HepG2 (cell line): ENCODE data around the gene ENO2. TPM values are rescaled to one million over a fixed set of nuclear protein-coding genes. Genes with fewer than 3 reads are reported as not detected.

Experiments
- ATAC-seq: fragments of 200-7000 bp; cut with Tn5 transposase; 3 replicates; pipeline ENCODE4 v1.9.1; 2020; ENCODE audit warnings: mild to moderate bottlenecking, moderate library complexity
- BruUV-seq: library from RNA; stranded (reverse); fragments of 400-500 nt; replicated peaks from 2 replicates; lab custom pipeline; 2021; lab: Mats Ljungman, UMichigan
- CTCF ChIA-PET: fragments of 300-600 bp; formaldehyde crosslinking; extraction: SDS; loops from one replicate; lab custom pipeline; 2021; ENCODE audit warnings: low total read pairs, inconsistent platforms, low intra/inter-chr PET ratio; lab: Yijun Ruan, JAX
- POLR2A ChIA-PET: fragments of 350-600 bp; sonication (Branson Sonifier 250); formaldehyde crosslinking; loops from one replicate; lab custom pipeline; 2020; ENCODE audit warnings: antibody characterized with exemption, inconsistent platforms; lab: Yijun Ruan, JAX
- DNase-seq: peaks from one replicate; pipeline ENCODE4 v3.0.0-alpha.2; 2015; ENCODE audit warnings: low spot score
- FAIRE-seq: peaks from 3 replicates; lab custom pipeline; 2011; peaks lifted over from hg19 to GRCh38; lab: Jason Lieb, UNC
- H2AFZ ChIP-seq: one replicate; pipeline ENCODE4 v1.6.1; 2011; ENCODE audit warnings: low read length, inconsistent platforms
- H3K27ac ChIP-seq: fragments of 300-600 bp; 3 replicates; pipeline ENCODE4 v1.8.0; 2011; ENCODE audit warnings: mixed run types, mild to moderate bottlenecking, mixed read lengths, low read length, inconsistent platforms; ENCODE audit not compliant: insufficient read depth; ENCODE audit errors: extremely low read length
- H3K27me3 ChIP-seq, 2 experiments: fragments of 200-600 bp in 1 of 2; 2 replicates in 1 of 2; 3 replicates in 1 of 2; pipeline versions ENCODE4 v1.6.0 to v1.8.0; 2011; ENCODE audit warnings: low read length in 2 of 2, mild to moderate bottlenecking in 2 of 2, moderate library complexity in 2 of 2, inconsistent platforms in 1 of 2; ENCODE audit not compliant: insufficient read depth in 2 of 2, control insufficient read depth in 1 of 2
- H3K36me3 ChIP-seq, 2 experiments: fragments of 200-600 bp in 1 of 2; replicated peaks in 1 of 2; 2 replicates in 1 of 2; 3 replicates in 1 of 2; pipeline versions ENCODE4 v1.5.1 to v1.8.0; 2011; ENCODE audit warnings: low read length in 2 of 2, inconsistent platforms in 1 of 2; ENCODE audit not compliant: insufficient read depth in 2 of 2, control insufficient read depth in 1 of 2
- H3K4me1 ChIP-seq: 2 replicates; pipeline ENCODE4 v1.5.1; 2012; ENCODE audit warnings: low read length, inconsistent platforms; ENCODE audit not compliant: insufficient read depth
- H3K4me2 ChIP-seq: 2 replicates; pipeline ENCODE4 v1.6.0; 2011; ENCODE audit warnings: low read depth, low read length, inconsistent platforms
- H3K4me3 ChIP-seq, 3 experiments: fragments of 200-600 bp in 1 of 3; sonication (generic), shearing (Covaris generic) in 1 of 3; replicated peaks in 1 of 3; 2 replicates each; pipeline ENCODE4 v1.5.1; 2011 to 2016; ENCODE audit warnings: low read length in 3 of 3, inconsistent platforms in 2 of 3, low read depth in 2 of 3, mild to moderate bottlenecking in 2 of 3, control low read depth in 1 of 3, mixed read lengths in 1 of 3; ENCODE audit not compliant: insufficient read depth in 1 of 3
- H3K79me2 ChIP-seq: one replicate; pipeline ENCODE4 v1.6.1; 2011; ENCODE audit warnings: low read length, inconsistent platforms; ENCODE audit not compliant: insufficient read depth
- H3K9ac ChIP-seq: 2 replicates; pipeline ENCODE4 v1.6.0; 2011; ENCODE audit warnings: mild to moderate bottlenecking, low read depth, low read length, inconsistent platforms; ENCODE audit not compliant: insufficient read depth
- H3K9me3 ChIP-seq: 2 replicates; pipeline ENCODE4 v1.5.1; 2012; ENCODE audit warnings: mild to moderate bottlenecking, low read length
- H4K20me1 ChIP-seq: 2 replicates; pipeline ENCODE4 v1.6.0; 2011; ENCODE audit warnings: inconsistent platforms, mild to moderate bottlenecking, low read length, moderate library complexity; ENCODE audit not compliant: insufficient read depth
- DNMT1 ChIP-seq: sonication (generic); formaldehyde crosslinking; IDR thresholded peaks from 2 replicates; pipeline ENCODE4 v1.5.1; 2020; ENCODE audit warnings: mild to moderate bottlenecking, missing genetic modification reagents
- WGBS: methylation state at CpG from one replicate; pipeline ENCODE4 v1.1.6; 2017; ENCODE audit warnings: low lambda C conversion rate; 5-methylcytosine and 5-hydroxymethylcytosine counted together
- in situ Hi-C: cut with HindIII; loops from 2 replicates; pipeline ENCODE4 v1.10.0; 2017; ENCODE audit warnings: low pct_unique_long_range_greater_than_20kb; ENCODE audit not compliant: extremely low pct_ligation_motif_present
- intact Hi-C: fragments of 100-400 bp; cut with micrococcal nuclease; formaldehyde crosslinking; loops from one replicate; pipeline ENCODE4 v1.10.0; 2022; ENCODE audit not compliant: unreplicated experiment
- polyA plus RNA-seq, 8 experiments: library from polyadenylated mRNA; depleted of rRNA in 3 of 8; stranded (reverse) in 7 of 8; unstranded in 1 of 8; fragments of >200 nt; fragmentation: Illumina TruSeq in 4 of 8; extraction: Trizol in 4 of 8; gene quantifications; 2 replicates each; pipeline versions ENCODE4 v1.2.1 to v1.2.3, GENCODE V29; 2011 to 2016; ENCODE audit warnings: low read depth in 4 of 8, missing spikeins in 1 of 8, mixed read lengths in 1 of 8; ENCODE audit not compliant: insufficient read depth in 1 of 8
- total RNA-seq, 5 experiments: library from RNA; depleted of rRNA; stranded (reverse); fragments of >200 nt; fragmentation: Illumina TruSeq; extraction: Trizol; gene quantifications; 2 replicates each; pipeline ENCODE4 v1.2.3, GENCODE V29; 2016; ENCODE audit warnings: low read depth in 1 of 5
- TF ChIP-seq, protein P1 (sequence below): sonication (generic); formaldehyde crosslinking; IDR thresholded peaks from 2 replicates; pipeline ENCODE4 v1.5.0; 2020; ENCODE audit warnings: missing genetic modification reagents
- TF ChIP-seq, protein P2 (sequence below): IDR thresholded peaks from 2 replicates; pipeline ENCODE4 v1.6.1; 2012; ENCODE audit warnings: low read depth, low read length, improper control_type of control experiment

ENO2 gene
- total and polyA plus RNA-seq, 2 of the 13 experiments (the other 11 are each of a cell fraction or from before 2014, with no cell fraction given) = 19.3 to 136 TPM

DNA sequence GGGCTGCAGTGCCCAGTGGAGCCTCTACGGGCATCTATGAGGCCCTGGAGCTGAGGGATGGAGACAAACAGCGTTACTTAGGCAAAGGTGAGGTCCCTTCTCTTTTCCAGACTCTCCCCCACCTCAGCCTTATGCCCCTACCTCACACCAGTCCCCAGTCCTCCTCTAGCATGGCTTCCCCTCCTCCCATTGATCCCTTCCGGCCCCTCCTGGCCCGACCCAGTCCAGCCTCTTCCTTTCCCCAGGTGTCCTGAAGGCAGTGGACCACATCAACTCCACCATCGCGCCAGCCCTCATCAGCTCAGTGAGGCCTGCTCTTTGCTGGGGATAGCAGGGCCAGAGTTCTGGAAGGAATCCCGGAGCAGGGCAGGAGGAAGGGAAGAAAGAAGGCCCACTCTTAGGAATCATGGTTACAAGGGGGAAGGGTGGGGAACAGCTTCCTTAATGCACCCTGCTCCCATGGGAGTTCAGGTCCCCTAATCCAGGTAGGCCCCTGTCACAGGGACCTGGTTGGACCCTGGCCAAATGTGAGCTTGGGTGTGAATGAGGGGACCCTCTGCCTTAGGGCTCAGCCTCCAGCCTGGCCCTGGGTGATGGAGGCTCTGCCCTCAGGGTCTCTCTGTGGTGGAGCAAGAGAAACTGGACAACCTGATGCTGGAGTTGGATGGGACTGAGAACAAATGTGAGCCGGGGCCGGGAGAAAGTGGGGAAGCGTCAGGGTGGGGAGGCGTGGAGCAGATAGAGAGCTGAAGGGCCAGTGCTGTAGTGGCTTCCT, 2.2 kb downstream of the ENO2 start:
- Histone ChIP-seq H3K27me3 (no peaks in the 10 kb centered on the region), H3K4me2 (peak overlapping the region; percentile 4; the same call in 1 of the 2 replicates), H3K36me3 (peaks cover 5 to 29% of the 10 kb centered on the region in 2 experiments; a peak in 3 of 5 replicates), H3K4me1 (peaks cover 39% of the 10 kb centered on the region), H2AFZ (no peak overlapping the region), H3K9ac (no peak overlapping the region), H4K20me1 (no peaks in the 10 kb centered on the region), H3K27ac (no peak overlapping the region), H3K79me2 (peaks cover 17% of the 10 kb centered on the region), H3K9me3 (no peaks in the 10 kb centered on the region), H3K4me3 (no peak overlapping the region; a peak in 1 of 6 replicates)
- no peak for TF ChIP-seq DNMT1 (CRISPR knock-in tag)
- TF ChIP-seq, protein P1, sequence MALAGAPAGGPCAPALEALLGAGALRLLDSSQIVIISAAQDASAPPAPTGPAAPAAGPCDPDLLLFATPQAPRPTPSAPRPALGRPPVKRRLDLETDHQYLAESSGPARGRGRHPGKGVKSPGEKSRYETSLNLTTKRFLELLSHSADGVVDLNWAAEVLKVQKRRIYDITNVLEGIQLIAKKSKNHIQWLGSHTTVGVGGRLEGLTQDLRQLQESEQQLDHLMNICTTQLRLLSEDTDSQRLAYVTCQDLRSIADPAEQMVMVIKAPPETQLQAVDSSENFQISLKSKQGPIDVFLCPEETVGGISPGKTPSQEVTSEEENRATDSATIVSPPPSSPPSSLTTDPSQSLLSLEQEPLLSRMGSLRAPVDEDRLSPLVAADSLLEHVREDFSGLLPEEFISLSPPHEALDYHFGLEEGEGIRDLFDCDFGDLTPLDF = no peak
- TF ChIP-seq, protein P2, sequence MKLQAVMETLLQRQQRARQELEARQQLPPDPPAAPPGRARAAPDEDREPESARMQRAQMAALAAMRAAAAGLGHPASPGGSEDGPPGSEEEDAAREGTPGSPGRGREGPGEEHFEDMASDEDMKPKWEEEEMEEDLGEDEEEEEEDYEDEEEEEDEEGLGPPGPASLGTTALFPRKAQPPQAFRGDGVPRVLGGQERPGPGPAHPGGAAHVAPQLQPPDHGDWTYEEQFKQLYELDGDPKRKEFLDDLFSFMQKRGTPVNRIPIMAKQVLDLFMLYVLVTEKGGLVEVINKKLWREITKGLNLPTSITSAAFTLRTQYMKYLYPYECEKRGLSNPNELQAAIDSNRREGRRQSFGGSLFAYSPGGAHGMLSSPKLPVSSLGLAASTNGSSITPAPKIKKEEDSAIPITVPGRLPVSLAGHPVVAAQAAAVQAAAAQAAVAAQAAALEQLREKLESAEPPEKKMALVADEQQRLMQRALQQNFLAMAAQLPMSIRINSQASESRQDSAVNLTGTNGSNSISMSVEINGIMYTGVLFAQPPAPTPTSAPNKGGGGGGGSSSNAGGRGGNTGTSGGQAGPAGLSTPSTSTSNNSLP = no peak
- BruUV-seq = TSS peak; percentile 28
- ChIA-PET CTCF (no interaction called here), POLR2A (no interaction called here)
- intact Hi-C loops (no loop called here), in situ Hi-C loops (no loop called here)
- DNase-seq = no peak
- 94% methylated on average over 11 of the region's 11 CpGs for WGBS
- ATAC-seq = no peak
- no peak for FAIRE-seq
